HFF-Myc (cell line): Measurements from ENCODE around the gene KDM2A.
"Not testable (repeated sequence)": the region's sequence is repeated elsewhere in the genome, so short reads cannot be mapped to it uniquely, and the experiment has no call there.

Source experiments
- DNase-seq: peaks from one replicate; pipeline ENCODE4 v3.0.0-alpha.2; 2011; ENCODE audit warnings: low read depth; ENCODE audit errors: extremely low read depth
- H3K4me3 ChIP-seq: replicated peaks from 2 replicates; pipeline ENCODE4 v1.5.1; 2011; ENCODE audit warnings: low read depth, mild to moderate bottlenecking, control low read depth, low read length
- CTCF ChIP-seq: IDR thresholded peaks from 2 replicates; pipeline ENCODE4 v1.5.1; 2012; ENCODE audit warnings: mild to moderate bottlenecking, low read depth, low read length, control low read depth; ENCODE audit errors: missing control alignments

KDM2A gene

DNA sequence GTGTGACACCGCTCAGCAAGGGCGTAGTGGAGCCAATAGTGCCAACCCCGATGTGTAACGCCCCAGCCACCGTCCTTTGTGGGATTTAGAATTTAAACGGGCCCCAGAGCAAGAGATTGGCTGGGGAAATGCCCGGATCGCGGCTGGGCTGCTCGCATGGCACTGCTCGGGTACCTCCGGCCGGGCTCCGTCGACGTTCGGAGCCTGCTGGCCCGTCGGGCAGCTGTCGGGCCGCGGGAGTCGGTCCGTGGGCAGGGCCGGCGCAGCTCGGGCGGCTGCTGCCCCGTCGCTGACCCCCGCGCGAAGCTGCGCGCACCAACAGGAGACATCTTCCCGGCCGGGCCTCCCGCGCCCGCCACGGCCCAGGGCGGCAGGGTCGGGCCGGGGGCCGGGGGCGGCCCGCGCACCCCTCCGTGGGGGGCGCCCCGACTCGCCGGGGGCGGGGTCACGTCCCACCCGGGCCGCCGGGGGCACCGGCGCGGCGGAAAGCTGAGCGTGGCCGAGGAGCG lies 1.3 kb upstream of the KDM2A start:
- no peak overlapping the region for H3K4me3 ChIP-seq
- DNase-seq: no peak
- no peak for TF ChIP-seq CTCF

GRCh38 chr11:67118181-67118766 lies 789 bp upstream of the KDM2A start:
- no peak for TF ChIP-seq CTCF
- peak overlapping the region; percentile 27 for H3K4me3 ChIP-seq
- DNase-seq: no peak

DNA sequence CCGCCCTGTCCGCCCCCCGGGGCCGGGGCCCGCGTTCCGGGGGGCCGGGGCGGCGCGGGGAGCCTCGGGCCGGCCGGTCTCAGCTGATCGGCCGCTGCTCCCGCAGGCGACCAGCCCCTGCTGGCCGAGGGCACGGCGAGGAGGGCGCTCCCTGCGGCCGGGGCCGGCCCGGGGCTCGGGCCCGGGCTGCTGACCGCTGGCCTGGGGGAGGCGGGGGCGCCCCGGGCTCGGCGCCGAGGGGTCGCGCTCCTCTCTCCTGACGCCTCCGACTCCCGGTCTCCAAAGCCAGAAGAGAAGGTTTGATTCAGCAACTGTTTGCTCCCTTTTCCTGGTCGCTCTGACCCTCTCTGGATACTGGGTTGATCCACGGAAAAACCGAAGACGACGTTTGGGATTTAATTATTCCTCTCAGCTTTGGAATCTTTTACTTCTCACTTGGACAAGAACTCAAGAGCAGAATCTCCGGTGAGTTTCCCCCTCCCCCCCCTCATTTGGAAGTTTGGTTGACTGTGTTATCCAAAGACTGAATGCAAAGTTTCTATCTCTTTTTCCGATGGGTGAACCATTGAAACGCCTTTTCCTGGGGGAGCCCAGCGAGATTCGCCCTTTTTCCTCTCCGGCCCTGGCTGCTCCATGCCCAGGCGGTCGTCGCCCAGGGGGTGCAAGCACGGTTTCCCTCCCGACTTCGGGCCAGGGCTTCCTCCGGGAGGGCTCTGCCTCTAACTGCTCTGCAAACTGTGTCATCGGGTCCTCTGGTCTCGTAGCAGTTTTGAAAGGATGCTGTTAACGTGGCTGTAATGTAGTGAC lies 725 bp downstream of the KDM2A start:
- DNase-seq: no peak
- TF ChIP-seq CTCF: no peak
- H3K4me3 ChIP-seq: peak overlapping the region; percentile 65

GRCh38 chr11:67120456-67120855 lies 1.4 kb downstream of the KDM2A start:
- DNase-seq: no peak
- peak overlapping the region; percentile 65 for H3K4me3 ChIP-seq
- TF ChIP-seq CTCF: no peak

GRCh38 chr11:67120881-67121710 lies 2.0 kb downstream of the KDM2A start:
- H3K4me3 ChIP-seq: peak overlapping the region; percentile 65
- DNase-seq: no peak
- no peak for TF ChIP-seq CTCF

DNA sequence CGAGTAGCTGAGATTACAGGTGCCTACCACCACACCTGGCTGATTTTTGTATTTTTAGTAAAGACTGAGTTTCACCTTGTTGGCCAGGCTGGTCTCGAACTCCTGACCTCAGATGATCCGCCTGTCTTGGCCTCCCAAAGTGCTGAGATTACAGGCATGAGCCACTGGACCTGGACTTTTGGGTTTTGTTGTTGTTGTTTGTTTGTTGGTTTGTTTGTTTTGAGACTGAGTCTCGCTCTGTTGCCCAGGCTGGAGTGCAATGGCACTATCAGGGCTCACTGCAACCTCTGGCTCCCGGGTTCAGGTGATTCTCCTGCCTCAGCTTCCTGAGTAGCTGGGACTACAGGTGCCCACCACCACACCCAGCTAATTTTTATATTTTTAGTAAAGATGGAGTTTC lies 4.7 kb downstream of the KDM2A start:
- H3K4me3 ChIP-seq: not testable (repeated sequence)

DNA sequence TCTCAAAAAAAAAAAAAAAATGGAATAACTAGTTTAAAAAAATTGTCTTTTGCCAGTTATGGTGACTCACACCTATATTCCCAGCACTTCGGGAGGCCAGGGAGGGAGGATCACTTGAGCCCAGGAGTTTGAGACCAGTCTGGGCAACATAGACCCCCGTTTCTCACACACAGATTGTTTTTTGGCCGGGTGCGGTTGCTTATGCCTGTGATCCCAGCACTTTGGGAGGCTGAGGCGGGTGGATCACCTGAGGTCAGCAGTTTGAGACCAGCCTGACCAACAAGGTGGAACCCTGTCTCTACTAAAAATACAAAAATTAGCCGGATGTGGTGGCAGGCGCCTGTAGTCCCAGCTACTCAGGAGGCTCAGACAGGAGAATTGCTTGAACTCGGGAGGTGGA lies 7.2 kb downstream of the KDM2A start:
- H3K4me3 ChIP-seq, DNase-seq: not testable (repeated sequence)

More for the DNA sequence above, 4.7 kb downstream of the KDM2A start:
- DNase-seq: not testable (repeated sequence)
